GM21447 (cell line): ENCODE data around the gene PDCD10.
A peak's percentile ranks its signal among the peaks of the same experiment; 100 is the strongest.

Experiments
- ATAC-seq: cut with Tn5 transposase; IDR thresholded peaks from one replicate; pipeline ENCODE4 v1.9.1; 2021; ENCODE audit not compliant: unreplicated experiment

Gene PDCD10

GRCh38 chr3:167734498-167735232 lies at the start of gene PDCD10:
TSS of gene PDCD10 (minus strand) at chr3:167734892. CDS start at chr3:167720157, 14,735 bp downstream.
- ATAC-seq: peak; percentile 83

DNA sequence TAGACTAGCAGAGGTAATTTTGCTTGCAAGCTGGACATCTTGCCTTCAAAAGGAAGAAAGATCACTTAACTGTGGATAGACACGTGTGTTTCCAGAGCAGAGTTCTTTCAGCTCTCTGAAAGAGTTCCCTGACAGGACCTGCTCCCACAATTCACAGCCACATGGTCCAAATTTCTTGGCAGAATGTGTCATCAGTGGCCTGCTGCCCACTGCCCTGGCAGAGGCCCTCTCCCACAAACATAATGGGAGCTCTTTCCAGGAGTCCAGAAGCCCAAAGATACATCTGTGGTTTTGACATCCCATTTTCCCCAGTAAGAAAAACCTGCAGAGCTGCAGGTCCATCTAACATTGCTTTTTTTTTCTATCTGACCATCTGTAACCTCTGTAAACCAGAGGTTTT lies 49.1 kb upstream of the PDCD10 start:
- ATAC-seq: no peak

- ATAC-seq: no peak
Observed at GRCh38 chr3:167780214-167780883, 45.7 kb upstream of the PDCD10 start.

DNA sequence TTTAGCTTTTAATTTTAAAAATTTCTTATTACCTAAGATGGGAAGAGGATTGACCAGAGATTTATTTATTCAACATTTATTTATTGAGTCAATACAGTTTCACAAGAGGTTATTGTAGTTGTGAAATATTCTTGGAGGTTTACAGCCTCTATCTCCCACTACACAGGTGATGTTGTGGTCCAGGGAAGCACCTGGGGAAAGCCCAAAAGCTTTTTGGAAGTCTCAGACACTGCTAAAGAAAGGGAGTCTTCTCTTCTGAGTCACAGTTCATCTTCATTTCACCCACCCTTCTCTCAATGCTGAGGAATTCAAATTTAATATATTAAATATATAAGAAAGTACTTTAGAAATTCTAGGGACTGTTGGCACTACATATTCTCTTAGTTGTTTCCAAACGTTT lies 42.7 kb upstream of the PDCD10 start:
- no peak for ATAC-seq

DNA sequence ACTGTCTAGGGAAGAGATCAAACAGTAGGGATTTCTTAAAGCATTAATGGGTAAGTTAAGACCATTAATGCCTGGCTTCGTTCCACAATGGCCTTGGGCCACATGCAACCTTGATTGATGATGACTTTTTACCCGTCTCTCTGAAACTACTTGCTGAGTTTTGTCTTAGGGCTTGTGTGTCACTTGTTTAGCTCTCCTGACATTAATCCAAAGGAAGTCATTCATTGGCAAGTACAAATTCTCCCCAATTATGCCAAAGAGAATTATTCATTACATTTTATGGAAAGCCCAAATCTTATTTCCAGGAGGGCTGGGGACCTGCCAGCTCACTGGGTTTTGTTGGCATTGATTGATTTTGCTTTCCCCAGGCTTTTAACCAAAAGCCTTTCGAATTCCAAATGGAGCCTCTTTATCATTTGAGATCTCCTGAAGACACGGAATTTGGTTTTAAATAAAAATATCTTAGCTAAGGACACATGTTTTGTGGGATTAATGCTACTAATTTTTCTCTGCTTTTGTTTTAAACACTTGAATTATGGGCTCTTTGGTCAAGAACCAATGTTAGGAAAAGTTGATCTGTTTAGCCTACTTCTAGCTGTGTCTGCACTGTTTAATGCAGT lies 41.5 kb upstream of the PDCD10 start:
- ATAC-seq: no peak

DNA sequence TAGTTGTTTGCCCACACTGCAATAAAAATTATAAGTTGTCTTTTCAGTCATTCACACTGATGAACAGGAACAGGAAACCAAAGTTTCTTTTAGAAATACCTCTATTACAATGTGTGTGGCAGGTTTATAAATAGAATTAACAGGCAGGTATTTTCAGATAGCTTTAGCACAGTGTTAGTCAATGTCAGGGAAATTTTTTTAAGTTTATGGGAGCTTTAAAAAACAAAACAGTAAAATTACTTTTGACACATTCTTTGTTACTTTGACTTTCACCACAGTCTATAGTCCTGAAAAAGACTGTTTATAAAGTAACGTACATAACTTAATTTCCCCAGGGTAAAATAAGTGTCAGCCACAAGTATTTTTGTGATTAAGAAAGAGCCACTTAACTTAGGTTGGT lies 38.9 kb upstream of the PDCD10 start:
- ATAC-seq: peak; percentile 90

GRCh38 chr3:167772992-167773391 lies 38.3 kb upstream of the PDCD10 start:
- peak; percentile 45 for ATAC-seq

GRCh38 chr3:167762296-167762695 lies 27.6 kb upstream of the PDCD10 start:
- no peak for ATAC-seq

DNA sequence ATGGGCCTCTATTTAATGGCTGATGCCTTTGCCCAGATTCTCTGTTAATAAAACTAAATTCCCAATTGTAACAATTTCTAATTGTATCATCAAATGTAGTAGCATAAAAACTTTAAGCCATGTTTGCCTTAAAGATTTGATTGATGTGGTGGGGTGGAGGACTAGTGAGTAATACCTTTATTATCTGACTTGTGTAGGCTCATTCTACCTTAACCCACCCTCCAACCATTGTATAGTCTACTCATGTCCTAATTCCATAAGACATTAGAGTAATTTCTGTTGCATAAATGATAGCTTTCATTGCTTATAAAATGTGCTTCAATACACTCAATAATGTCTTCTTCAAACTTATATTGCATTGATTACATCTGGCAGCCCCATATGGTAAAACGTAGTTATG lies 26.6 kb upstream of the PDCD10 start:
- ATAC-seq: no peak

DNA sequence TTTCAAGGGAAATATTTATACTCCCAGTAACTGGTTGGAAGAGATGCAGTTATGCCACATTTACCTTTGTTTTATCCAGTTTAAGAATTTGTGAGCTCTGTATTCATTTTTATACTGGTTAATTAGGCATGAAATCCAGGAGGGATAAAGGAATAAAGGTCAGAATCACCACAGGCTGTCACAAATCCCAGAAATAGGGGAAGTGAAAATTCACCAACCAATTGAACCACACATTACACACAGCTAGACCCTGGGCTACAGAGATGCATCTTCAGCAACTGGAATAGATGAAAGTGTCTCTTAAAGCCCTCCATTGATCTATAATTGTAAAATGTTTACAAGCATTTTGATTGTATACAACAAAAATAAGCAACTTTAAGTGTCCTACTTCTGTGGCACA lies 19.4 kb upstream of the PDCD10 start:
- ATAC-seq: peak; percentile 27

DNA sequence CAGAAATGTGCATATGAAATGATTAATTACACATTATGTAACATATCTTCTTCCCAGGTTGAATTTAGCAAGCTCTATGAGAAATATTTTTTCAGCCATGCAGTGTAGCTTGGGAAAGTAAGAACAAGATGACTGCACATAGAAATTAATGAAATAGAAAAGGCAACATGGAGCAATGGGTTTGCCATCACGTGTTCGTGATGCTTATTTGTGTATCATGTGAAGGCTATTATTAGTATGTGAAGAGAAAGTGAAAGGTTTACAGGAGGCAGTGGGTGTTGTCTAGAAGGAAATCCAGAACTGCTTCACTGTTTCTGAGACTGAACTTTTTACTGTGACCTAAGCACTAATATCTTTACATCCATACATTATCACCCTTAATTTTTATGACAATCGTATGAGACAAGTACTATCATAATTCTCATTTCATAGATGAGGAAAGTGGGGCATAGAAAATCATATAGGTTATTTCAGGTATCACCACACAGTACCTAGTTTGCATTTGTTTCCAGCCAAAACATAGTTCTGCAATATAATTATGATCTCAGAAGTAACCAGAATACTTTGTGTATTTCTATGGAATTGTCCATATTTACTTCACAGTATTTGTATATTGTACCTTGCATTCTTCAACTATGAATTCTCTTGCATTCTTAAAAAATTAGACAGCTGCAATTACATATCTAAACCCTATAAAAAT lies 15.7 kb upstream of the PDCD10 start:
- ATAC-seq: peak; percentile 99

DNA sequence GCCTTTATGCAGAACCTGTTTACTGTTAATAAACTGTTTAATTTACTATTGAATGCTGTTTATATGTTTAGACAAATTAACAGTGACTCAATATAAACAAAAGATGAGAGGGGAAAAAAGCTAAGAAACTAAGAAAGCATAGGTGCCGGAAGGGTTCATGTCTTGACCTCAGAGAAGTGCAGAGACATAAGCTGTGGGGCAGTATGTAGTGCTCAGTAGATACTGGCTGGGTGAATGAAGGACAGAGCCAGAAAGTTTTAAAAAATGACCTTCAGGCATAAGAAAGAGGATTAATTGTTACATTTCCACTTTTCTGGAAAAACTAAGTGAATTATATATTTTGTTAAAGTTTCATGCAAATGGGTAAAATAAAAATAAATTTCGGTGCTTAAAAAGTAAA lies 15.0 kb upstream of the PDCD10 start:
- no peak for ATAC-seq

DNA sequence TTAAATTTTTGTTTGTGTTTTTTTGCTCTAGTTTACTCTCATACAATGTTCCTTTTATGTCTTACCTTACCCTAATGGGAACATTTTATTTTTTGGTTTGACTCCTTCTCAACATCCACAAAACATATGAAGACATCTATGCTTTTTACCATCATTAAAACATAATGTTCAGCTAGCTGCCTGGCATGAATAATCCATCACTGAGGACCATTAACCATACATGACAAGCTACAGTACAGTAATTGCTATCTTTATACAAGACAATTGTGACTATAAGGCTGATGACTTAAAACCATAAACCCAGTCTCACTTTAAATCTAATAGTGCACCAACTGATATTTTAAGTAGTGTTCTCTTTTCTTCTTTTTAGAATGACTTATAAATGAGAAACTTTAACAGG lies 14.5 kb upstream of the PDCD10 start:
- no peak for ATAC-seq

GRCh38 chr3:167743799-167744198 lies 9.1 kb upstream of the PDCD10 start:
- ATAC-seq: no peak

DNA sequence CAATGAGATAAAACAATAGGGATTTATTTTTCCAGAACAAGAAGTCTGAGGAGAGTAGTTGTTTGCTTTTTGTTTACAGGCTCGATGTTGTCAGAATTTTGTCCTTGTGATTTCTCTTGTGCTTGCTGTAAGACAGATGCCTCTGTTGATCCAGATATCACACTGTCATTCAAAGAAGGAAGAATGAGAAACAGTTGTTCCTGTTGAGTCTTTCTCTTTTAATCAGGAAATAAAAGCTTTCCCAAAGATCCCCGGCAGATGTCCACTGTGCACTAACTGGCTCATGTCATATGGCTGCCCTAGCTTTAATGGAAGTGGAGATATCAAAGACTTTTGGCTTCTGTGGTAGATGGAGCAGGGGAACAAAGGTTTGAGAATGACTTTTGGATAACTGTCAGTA lies 7.6 kb upstream of the PDCD10 start:
- ATAC-seq: no peak

DNA sequence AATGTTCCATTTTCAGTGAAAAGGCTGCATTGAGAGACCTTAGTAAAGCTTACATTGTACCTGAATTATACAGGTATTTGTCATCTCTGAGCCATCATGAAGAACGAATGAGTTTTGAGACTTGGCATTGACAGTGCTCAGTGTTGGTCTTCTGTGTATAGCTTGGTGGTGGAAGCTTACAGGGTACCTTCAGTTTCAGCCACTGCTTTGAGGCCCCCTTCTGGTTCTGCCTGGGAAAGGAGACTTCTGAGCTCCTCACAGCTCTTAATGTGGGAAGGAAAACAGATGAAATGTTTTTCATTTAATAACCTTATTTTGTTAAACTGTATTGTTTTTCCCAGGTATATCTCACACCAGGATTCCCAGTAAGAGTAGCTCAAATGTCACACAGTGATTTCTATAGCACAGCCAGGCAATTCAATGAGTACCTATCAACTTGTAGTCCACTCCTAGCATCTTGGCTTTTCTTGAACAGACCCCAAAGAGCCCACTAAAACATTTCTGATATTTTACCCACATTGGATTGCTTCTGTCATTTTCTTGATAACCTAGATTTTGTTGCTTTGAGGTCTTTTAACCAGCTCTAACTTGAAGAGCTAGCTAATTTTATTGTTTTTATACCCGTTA lies 6.4 kb upstream of the PDCD10 start:
- ATAC-seq: peak; percentile 98

DNA sequence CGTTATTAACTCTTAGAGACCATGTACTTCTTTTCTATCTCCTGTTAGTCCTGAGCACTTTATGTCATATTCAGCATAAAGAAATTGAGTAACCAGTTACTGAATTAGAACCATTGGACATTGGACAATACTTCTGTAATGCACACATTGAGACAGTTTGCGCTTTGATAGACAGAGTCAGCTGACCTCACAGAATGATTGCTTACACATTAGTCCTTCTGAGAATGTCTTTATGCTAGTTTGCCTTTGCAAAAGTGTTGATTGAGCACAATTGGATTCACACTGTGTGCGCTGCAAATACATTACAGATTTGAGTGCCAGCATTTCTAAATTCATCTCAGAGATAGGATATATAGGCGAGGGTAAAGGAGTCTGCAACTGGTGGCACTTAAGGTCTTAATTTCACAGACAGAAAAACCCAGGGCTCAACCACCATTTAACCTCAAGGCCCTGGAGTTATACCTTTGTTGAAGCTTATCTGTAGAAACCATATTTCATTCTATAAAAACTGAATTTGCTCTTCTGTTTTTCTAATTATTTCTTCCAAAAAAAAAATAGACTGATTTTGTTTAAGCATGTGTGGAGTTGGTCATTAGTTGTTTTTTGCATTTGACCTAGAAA lies 4.6 kb upstream of the PDCD10 start:
- no peak for ATAC-seq

DNA sequence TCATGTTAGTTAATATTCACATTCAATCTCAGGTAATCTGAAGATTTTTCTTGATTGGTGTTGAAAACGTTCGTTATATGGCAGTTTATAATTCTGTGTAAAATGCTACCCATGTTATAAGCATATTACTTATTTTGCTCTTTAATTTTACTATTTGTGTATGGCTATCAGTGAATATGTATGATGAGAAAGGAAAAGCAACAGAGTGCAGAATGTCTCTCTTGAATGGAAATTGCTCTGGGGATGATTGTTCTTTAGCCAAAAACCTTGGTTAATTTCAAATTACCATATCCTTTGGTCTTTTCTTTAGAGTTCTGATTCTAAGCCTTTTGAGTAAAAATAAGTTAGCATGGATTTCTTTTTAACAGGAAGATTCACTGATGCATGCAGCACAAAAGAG lies 3.3 kb upstream of the PDCD10 start:
- ATAC-seq: no peak

GRCh38 chr3:167736997-167737396 lies 2.3 kb upstream of the PDCD10 start:
- no peak for ATAC-seq

DNA sequence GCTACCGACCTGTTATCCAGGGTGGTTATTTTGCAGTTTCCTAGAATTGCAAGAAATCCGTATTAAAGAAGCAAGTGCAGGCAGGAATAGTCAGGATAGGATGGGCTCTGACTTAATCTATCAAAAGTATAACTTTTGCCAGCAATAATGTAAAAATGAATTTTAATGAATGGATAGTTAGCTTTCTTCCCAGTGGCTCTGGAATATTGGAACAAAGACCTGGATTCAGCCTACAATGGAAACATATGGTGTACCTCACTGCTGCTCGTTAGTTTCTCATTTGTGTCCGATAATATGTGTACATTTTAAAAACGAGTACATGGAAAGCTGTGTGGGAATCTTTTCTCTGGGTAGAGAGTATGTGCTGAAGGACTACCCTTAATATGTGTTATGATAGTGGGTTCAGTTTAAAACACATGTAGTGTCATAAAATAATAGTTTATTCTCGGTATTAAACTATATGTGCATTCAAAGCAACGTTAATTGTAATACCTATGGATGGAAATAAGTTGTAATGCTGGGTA lies 1.6 kb upstream of the PDCD10 start:
- no peak for ATAC-seq
